Heart left ventricle (tissue), 16 donors: ENCODE data around the gene WFIKKN2. TPM values are rescaled to one million over a fixed set of nuclear protein-coding genes. Genes with fewer than 3 reads are reported as not detected.

Source experiments
- ATAC-seq, 4 donors: fragments of 200-7000 bp; cut with Tn5 transposase; one replicate each; pipeline ENCODE4 v1.9.1; 2020 to 2022; ENCODE audit warnings: moderate library complexity in 4 of 4, mild to moderate bottlenecking in 3 of 4, moderate number of reproducible peaks in 1 of 4
- DNase-seq, 5 donors: peaks; one replicate each; pipeline ENCODE4 v3.0.0-alpha.2; 2020
- H3K27ac ChIP-seq, 12 donors: fragments of 200-600 bp; sonication (generic) in 4 of 12; one replicate each; pipeline versions ENCODE4 v1.5.0 to v1.8.0; 2016 to 2022; ENCODE audit warnings: mild to moderate bottlenecking in 2 of 12
- H3K27me3 ChIP-seq, 9 donors: fragments of 200-600 bp; sonication (generic) in 2 of 9; one replicate each; pipeline versions ENCODE4 v1.5.1 to v1.8.0; 2016 to 2022; ENCODE audit warnings: mild to moderate bottlenecking in 3 of 9
- H3K36me3 ChIP-seq, 9 donors: fragments of 200-600 bp; sonication (generic) in 2 of 9; one replicate each; pipeline versions ENCODE4 v1.5.0 to v1.8.0; 2018 to 2022; ENCODE audit warnings: mild to moderate bottlenecking in 2 of 9
- H3K4me1 ChIP-seq, 12 donors: fragments of 200-600 bp; sonication (generic) in 4 of 12; one replicate each; pipeline versions ENCODE4 v1.5.0 to v1.8.0; 2016 to 2022; ENCODE audit warnings: mild to moderate bottlenecking in 3 of 12
- H3K4me3 ChIP-seq, 12 donors: fragments of 200-600 bp; sonication (generic) in 4 of 12; one replicate each; pipeline versions ENCODE4 v1.5.0 to v1.8.0; 2017 to 2022; ENCODE audit warnings: mild to moderate bottlenecking in 9 of 12, moderate library complexity in 4 of 12
- H3K9me3 ChIP-seq, 12 donors: fragments of 200-600 bp; sonication (generic) in 4 of 12; one replicate each; pipeline versions ENCODE4 v1.5.0 to v1.8.0; 2016 to 2022; ENCODE audit warnings: mild to moderate bottlenecking in 1 of 12
- POLR2A ChIP-seq, 2 donors: fragments of 450-650 bp; IDR thresholded peaks; one replicate each; pipeline ENCODE4 v1.6.1; 2017; ENCODE audit warnings: antibody characterized with exemption in 2 of 2, mild to moderate bottlenecking in 2 of 2, moderate library complexity in 2 of 2
- WGBS, 4 donors: extraction: QIAGEN DNeasy Blood & Tissue Kit in 2 of 4; methylation state at CpG; one replicate each; pipeline versions ENCODE4 v1.1.5 to v1.1.7; 2013 to 2018; 5-methylcytosine and 5-hydroxymethylcytosine counted together
- intact Hi-C, 10 donors: fragments of 100-400 bp; cut with DNase I; formaldehyde crosslinking; loops; one replicate each; pipeline versions ENCODE4 v1.11.1 to v1.14.2; 2022
- polyA plus RNA-seq, 2 donors: library from polyadenylated mRNA; stranded (reverse); fragments of 200-250 nt; gene quantifications; one replicate each; pipeline ENCODE4 v1.2.3, GENCODE V29; 2013
- total RNA-seq, 9 donors: library from RNA; depleted of rRNA in 2 of 9; stranded (reverse); fragments of >200 nt in 2 of 9; fragmentation: NEBNext Ultra II Directional in 3 of 9; extraction: Animal tissue kit (Norgen Biotek cat#: 25700) in 3 of 9; gene quantifications; one replicate each; pipeline versions ENCODE4 v1.1.0 to v1.2.4, GENCODE V29; 2016 to 2023
- TF ChIP-seq, protein P1 (sequence below), 12 donors: fragments of 200-600 bp; sonication (generic) in 4 of 12; IDR thresholded peaks; one replicate each; pipeline versions ENCODE4 v1.5.0 to v1.8.0; 2018 to 2022; ENCODE audit warnings: antibody characterized with exemption in 12 of 12, mild to moderate bottlenecking in 5 of 12
- donor health status: ischemic (EF 13 %, LVEDD 7.1; RV severe dilation, severe dysfunction).
- donor health status: healthy with polysubstance abuse.
- donor health status: DM: no; HTN: yes; CAD: no.
- donor health status: DM: no; HTN: no; CAD: no.
- donor health status: ischemic (EF 25% LVEDD 6.9; RV normal size, moderate dysfunction).
- donor health status: ischemic (EF 25% LVEDD 5.7; RV mildly dilated, moderate dysfunction).
- donor health status: healthy.
- donor health status: DM: yes; HTN: yes; CAD: no.
- donor health status: ischemic (EF 35%, LVEDD 5.7; RV mildly dilated, moderate dysfunction).
- donor health status: nonischemic (EF 11% LVEDD 7.7; RV severe dilation, severe dysfunction).
- donor health status: DM: yes; HTN: yes; CAD: no.
- donor health status: PGD.
- donor health status: ischemic (EF 29% LVEDD 5.4; RV normal size, mild dysfunction).
- donor health status: nonischemic (EF 23%, LVEDD 6.1; RV moderate dilation, normal function).

Gene WFIKKN2
- total and polyA plus RNA-seq, 11 donors, result 0.08 to 0.75 (median 0.24) TPM; not detected in 2

DNA sequence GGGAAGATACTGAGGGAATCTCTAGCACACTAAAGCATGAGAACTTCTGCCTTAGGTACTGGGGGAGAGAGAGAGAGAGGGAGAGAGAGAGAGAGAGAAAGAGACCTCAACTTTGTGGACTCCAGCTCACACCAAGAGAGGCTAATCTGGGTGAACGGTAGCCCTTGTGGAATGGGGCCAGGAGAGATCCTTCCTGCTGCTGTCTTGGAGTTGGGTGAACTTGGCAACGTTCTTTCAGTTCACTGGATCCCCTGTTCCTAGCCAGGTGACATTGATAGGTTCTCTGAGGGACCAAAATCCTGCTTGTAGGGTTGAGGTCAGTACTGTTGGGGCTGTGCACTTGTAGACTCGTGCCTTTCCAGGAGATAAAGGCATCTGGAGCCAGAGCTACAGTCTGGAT is 26.5 kb upstream of the WFIKKN2 start:
- intact Hi-C loops, result no loop called here
- H3K27ac ChIP-seq, result no peak overlapping the region
- ATAC-seq (no peak), DNase-seq (no peak)
- H3K9me3 ChIP-seq, result no peaks in the 10 kb centered on the region
- TF ChIP-seq, protein P1, sequence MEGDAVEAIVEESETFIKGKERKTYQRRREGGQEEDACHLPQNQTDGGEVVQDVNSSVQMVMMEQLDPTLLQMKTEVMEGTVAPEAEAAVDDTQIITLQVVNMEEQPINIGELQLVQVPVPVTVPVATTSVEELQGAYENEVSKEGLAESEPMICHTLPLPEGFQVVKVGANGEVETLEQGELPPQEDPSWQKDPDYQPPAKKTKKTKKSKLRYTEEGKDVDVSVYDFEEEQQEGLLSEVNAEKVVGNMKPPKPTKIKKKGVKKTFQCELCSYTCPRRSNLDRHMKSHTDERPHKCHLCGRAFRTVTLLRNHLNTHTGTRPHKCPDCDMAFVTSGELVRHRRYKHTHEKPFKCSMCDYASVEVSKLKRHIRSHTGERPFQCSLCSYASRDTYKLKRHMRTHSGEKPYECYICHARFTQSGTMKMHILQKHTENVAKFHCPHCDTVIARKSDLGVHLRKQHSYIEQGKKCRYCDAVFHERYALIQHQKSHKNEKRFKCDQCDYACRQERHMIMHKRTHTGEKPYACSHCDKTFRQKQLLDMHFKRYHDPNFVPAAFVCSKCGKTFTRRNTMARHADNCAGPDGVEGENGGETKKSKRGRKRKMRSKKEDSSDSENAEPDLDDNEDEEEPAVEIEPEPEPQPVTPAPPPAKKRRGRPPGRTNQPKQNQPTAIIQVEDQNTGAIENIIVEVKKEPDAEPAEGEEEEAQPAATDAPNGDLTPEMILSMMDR (IDR thresholded peaks at IDR 0.05), result no peak
- no peak for TF ChIP-seq POLR2A (IDR thresholded peaks at IDR 0.05)
- H3K4me1 ChIP-seq, result peaks cover 0 to 3% (median 0%) of the 10 kb centered on the region in 12 donors
- no peak overlapping the region for H3K4me3 ChIP-seq
- no peaks in the 10 kb centered on the region for H3K36me3 ChIP-seq
- no peaks in the 10 kb centered on the region for H3K27me3 ChIP-seq
- 46 to 70% (median 52%) methylated on average over 3 of the region's 3 CpGs for WGBS, 4 donors

DNA sequence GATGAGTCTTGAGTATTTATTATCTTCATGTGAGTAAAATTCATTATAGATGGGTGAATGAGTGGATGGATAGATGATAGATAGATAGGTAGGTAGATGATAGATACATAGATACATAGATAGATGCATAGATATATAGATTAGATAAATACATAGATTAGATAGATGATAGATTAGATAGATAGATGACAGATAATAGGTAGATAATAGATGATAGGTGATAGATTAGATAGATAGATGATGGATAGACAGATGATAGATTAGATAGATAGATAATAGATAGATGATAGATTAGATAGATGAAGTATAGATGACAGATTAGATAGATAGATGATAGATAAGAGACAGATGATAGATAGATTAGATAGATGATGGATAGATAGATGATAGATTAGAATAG is 21.8 kb upstream of the WFIKKN2 start:
- TF ChIP-seq POLR2A (IDR thresholded peaks at IDR 0.05), result no peak
- TF ChIP-seq, protein P1 (IDR thresholded peaks at IDR 0.05), result no peak
- peaks cover 0 to 8% (median 0%) of the 10 kb centered on the region in 12 donors for H3K4me1 ChIP-seq
- intact Hi-C loops, result no loop called here
- H3K4me3 ChIP-seq, result no peak overlapping the region
- peaks cover 0 to 8% (median 0%) of the 10 kb centered on the region in 9 donors for H3K27me3 ChIP-seq
- H3K27ac ChIP-seq, result no peak overlapping the region
- ATAC-seq (no peak), DNase-seq (no peak)
- no peaks in the 10 kb centered on the region for H3K9me3 ChIP-seq
- H3K36me3 ChIP-seq, result no peaks in the 10 kb centered on the region

DNA sequence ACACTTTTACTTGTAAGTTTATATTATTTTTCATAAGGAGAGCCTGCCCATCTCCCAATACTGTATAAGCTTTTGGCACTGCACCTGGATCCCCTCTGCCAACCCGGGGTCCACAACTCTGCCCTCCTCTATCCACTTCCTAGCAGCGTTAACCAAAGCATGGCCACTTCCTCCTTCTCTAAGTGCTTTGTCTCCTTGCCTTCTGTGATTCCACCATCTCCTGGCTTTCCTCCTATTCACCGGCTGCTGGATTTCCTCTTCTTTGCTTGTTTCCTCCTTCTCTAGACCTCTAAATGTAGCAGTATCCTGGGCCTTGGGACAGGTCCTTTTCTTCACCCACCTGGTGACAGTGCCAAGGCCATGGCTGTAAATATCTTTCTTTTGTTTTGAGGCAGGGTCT is 20.0 kb upstream of the WFIKKN2 start:
- no peaks in the 10 kb centered on the region for H3K36me3 ChIP-seq
- no peak for DNase-seq
- TF ChIP-seq POLR2A (IDR thresholded peaks at IDR 0.05), result no peak
- TF ChIP-seq, protein P1 (IDR thresholded peaks at IDR 0.05), result no peak
- no peak overlapping the region for H3K4me3 ChIP-seq
- intact Hi-C loops, result no loop called here
- no peaks in the 10 kb centered on the region for H3K9me3 ChIP-seq
- no peak for ATAC-seq
- WGBS, 4 donors, result 49 to 62% (median 53%) methylated on average over 3 of the region's 3 CpGs
- no peak overlapping the region for H3K27ac ChIP-seq
- peaks cover 0 to 8% (median 0%) of the 10 kb centered on the region in 9 donors for H3K27me3 ChIP-seq
- peaks cover 0 to 8% (median 0%) of the 10 kb centered on the region in 12 donors for H3K4me1 ChIP-seq

DNA sequence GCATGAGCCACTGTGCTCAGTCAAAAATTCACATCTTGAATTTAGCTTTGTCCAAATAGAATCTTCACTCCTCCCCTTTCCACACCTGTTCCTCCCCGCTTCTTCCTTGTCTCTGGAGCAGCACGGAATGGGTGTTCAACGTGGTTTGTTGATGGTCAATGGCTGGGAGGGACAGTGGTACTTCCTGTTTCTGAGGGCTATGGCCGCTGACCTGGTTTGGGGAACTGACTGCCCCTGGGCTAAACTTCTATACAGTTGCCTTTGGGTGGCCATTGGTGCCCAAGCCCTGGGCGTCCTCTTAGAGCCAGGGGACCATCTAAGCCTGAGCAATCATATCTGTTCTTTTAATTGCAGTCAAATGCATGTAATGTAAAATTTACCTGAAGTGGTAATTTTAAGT is 19.1 kb upstream of the WFIKKN2 start:
- ATAC-seq, result no peak
- 83 to 89% (median 85%) methylated on average over 5 of the region's 5 CpGs for WGBS, 4 donors

More for the DNA sequence above, 19.1 kb upstream of the WFIKKN2 start:
- H3K9me3 ChIP-seq, result no peaks in the 10 kb centered on the region
- H3K27me3 ChIP-seq, result peaks cover 0 to 8% (median 0%) of the 10 kb centered on the region in 9 donors
- TF ChIP-seq, protein P1 (IDR thresholded peaks at IDR 0.05), result no peak
- TF ChIP-seq POLR2A (IDR thresholded peaks at IDR 0.05), result no peak
- no peaks in the 10 kb centered on the region for H3K36me3 ChIP-seq
- H3K27ac ChIP-seq, result no peak overlapping the region
- no peak for DNase-seq
- H3K4me3 ChIP-seq, result no peak overlapping the region
- intact Hi-C loops, result loop anchor here in 2 of 10 donors (1.0 to 2.0 kb wide), 2 partner anchors 12 to 25 kb away; no protein-coding TSS in a partner anchor
- H3K4me1 ChIP-seq, result peaks cover 0 to 8% (median 0%) of the 10 kb centered on the region in 12 donors
